Measurements from ENCODE around the gene MEGF10. TPM values are rescaled to one million over a fixed set of nuclear protein-coding genes. Genes with fewer than 3 reads are reported as not detected.

The MEGF10 gene
- polyA plus RNA-seq, 4 donors: 0.65 to 0.92 (median 0.84) TPM

- no peak for DNase-seq (ENCODE audit: low read depth in 4 of 4, low spot score in 2 of 4)
These were observed 34.2 kb downstream of the MEGF10 start for GRCh38 chr5:127324756-127325155.

GRCh38 chr5:127326431-127326830 lies 35.8 kb downstream of the MEGF10 start:
- no peak for DNase-seq (ENCODE audit: low read depth in 4 of 4, low spot score in 2 of 4)

GRCh38 chr5:127326976-127327755 lies 36.6 kb downstream of the MEGF10 start:
- DNase-seq (ENCODE audit: low read depth in 4 of 4, low spot score in 2 of 4): no peak

GRCh38 chr5:127330116-127330515 lies 39.5 kb downstream of the MEGF10 start:
- DNase-seq (ENCODE audit: low read depth in 4 of 4, low spot score in 2 of 4): no peak

GRCh38 chr5:127331890-127332649 lies 41.5 kb downstream of the MEGF10 start:
- no peak for DNase-seq (ENCODE audit: low read depth in 4 of 4, low spot score in 2 of 4)

GRCh38 chr5:127333483-127333882 lies 42.9 kb downstream of the MEGF10 start:
- no peak for DNase-seq (ENCODE audit: low read depth in 4 of 4, low spot score in 2 of 4)

GRCh38 chr5:127335381-127335780 lies 44.8 kb downstream of the MEGF10 start:
- no peak for DNase-seq (ENCODE audit: low read depth in 4 of 4, low spot score in 2 of 4)

- no peak for DNase-seq (ENCODE audit: low read depth in 4 of 4, low spot score in 2 of 4)
These were observed 47.3 kb downstream of the MEGF10 start for GRCh38 chr5:127337876-127338275.

- no peak for DNase-seq (ENCODE audit: low read depth in 4 of 4, low spot score in 2 of 4)
These were observed 47.9 kb downstream of the MEGF10 start for GRCh38 chr5:127338501-127338900.

- DNase-seq (ENCODE audit: low read depth in 4 of 4, low spot score in 2 of 4): no peak
These were observed 50.0 kb downstream of the MEGF10 start for GRCh38 chr5:127340606-127341005.

- DNase-seq (ENCODE audit: low read depth in 4 of 4, low spot score in 2 of 4): no peak
These were observed 51.8 kb downstream of the MEGF10 start for GRCh38 chr5:127342364-127342763.

GRCh38 chr5:127343313-127343712 lies 52.7 kb downstream of the MEGF10 start:
- no peak for DNase-seq (ENCODE audit: low read depth in 4 of 4, low spot score in 2 of 4)

GRCh38 chr5:127343866-127344265 lies 53.3 kb downstream of the MEGF10 start:
- DNase-seq (ENCODE audit: low read depth in 4 of 4, low spot score in 2 of 4): no peak

GRCh38 chr5:127344931-127345330 lies 54.3 kb downstream of the MEGF10 start:
- no peak for DNase-seq (ENCODE audit: low read depth in 4 of 4, low spot score in 2 of 4)

- no peak for DNase-seq (ENCODE audit: low read depth in 4 of 4, low spot score in 2 of 4)
These were observed 60.8 kb downstream of the MEGF10 start for GRCh38 chr5:127351418-127351817.

GRCh38 chr5:127352068-127352467 lies 61.5 kb downstream of the MEGF10 start:
- no peak for DNase-seq (ENCODE audit: low read depth in 4 of 4, low spot score in 2 of 4)

GRCh38 chr5:127353327-127353726 lies 62.7 kb downstream of the MEGF10 start:
- no peak for DNase-seq (ENCODE audit: low read depth in 4 of 4, low spot score in 2 of 4)

GRCh38 chr5:127353796-127354195 lies 63.2 kb downstream of the MEGF10 start:
- no peak for DNase-seq (ENCODE audit: low read depth in 4 of 4, low spot score in 2 of 4)

- DNase-seq (ENCODE audit: low read depth in 4 of 4, low spot score in 2 of 4): no peak
These were observed 64.7 kb downstream of the MEGF10 start for GRCh38 chr5:127355337-127355736.

GRCh38 chr5:127358284-127358683 lies 67.7 kb downstream of the MEGF10 start:
- DNase-seq (ENCODE audit: low read depth in 4 of 4, low spot score in 2 of 4): no peak

GRCh38 chr5:127358740-127359139 lies 68.1 kb downstream of the MEGF10 start:
- no peak for DNase-seq (ENCODE audit: low read depth in 4 of 4, low spot score in 2 of 4)

GRCh38 chr5:127359502-127359901 lies 68.9 kb downstream of the MEGF10 start:
- no peak for DNase-seq (ENCODE audit: low read depth in 4 of 4, low spot score in 2 of 4)

All from left renal cortex interstitium (tissue), 4 donors.